HG03039 (cell line): ENCODE measurements around the gene AKAP6.
"Not testable (repeated sequence)": the region's sequence is repeated elsewhere in the genome, so short reads cannot be mapped to it uniquely, and the experiment has no call there.

Experiments
- ATAC-seq: cut with Tn5 transposase; IDR thresholded peaks from one replicate; pipeline ENCODE4 v1.9.1; 2021; ENCODE audit warnings: mild to moderate bottlenecking, moderate library complexity; ENCODE audit not compliant: unreplicated experiment

AKAP6 gene

GRCh38 chr14:32368107-32368506 is 39.0 kb downstream of the AKAP6 start:
- ATAC-seq = no peak

GRCh38 chr14:32370714-32371113 is 41.6 kb downstream of the AKAP6 start:
- ATAC-seq = no peak

- no peak for ATAC-seq
Observed at GRCh38 chr14:32372154-32372553, 43.1 kb downstream of the AKAP6 start.

- not testable (repeated sequence) for ATAC-seq
Observed at GRCh38 chr14:32373174-32373573, 44.1 kb downstream of the AKAP6 start.

GRCh38 chr14:32374155-32374554 is 45.1 kb downstream of the AKAP6 start:
- no peak for ATAC-seq

GRCh38 chr14:32375663-32376062 is 46.6 kb downstream of the AKAP6 start:
- no peak for ATAC-seq

- ATAC-seq = no peak
Observed at GRCh38 chr14:32377046-32377646, 48.0 kb downstream of the AKAP6 start.

- ATAC-seq = no peak
Observed at GRCh38 chr14:32378284-32378683, 49.2 kb downstream of the AKAP6 start.

GRCh38 chr14:32379447-32379846 is 50.3 kb downstream of the AKAP6 start:
- no peak for ATAC-seq

- ATAC-seq = no peak
Observed at GRCh38 chr14:32381869-32382268, 52.8 kb downstream of the AKAP6 start.

GRCh38 chr14:32382704-32383103 is 53.6 kb downstream of the AKAP6 start:
- ATAC-seq = no peak

- ATAC-seq = no peak
Observed at GRCh38 chr14:32383364-32384009, 54.4 kb downstream of the AKAP6 start.

GRCh38 chr14:32384464-32384863 is 55.4 kb downstream of the AKAP6 start:
- no peak for ATAC-seq

- ATAC-seq = not testable (repeated sequence)
Observed at GRCh38 chr14:32387295-32387694, 58.2 kb downstream of the AKAP6 start.

GRCh38 chr14:32393119-32393518 is 64.0 kb downstream of the AKAP6 start:
- no peak for ATAC-seq

GRCh38 chr14:32394038-32394437 is 64.9 kb downstream of the AKAP6 start:
- no peak for ATAC-seq

GRCh38 chr14:32396885-32397284 is 67.8 kb downstream of the AKAP6 start:
- no peak for ATAC-seq

GRCh38 chr14:32397861-32398640 is 69.0 kb downstream of the AKAP6 start:
- ATAC-seq = no peak

GRCh38 chr14:32399920-32400319 is 70.8 kb downstream of the AKAP6 start:
- no peak for ATAC-seq

GRCh38 chr14:32400480-32400879 is 71.4 kb downstream of the AKAP6 start:
- ATAC-seq = no peak

GRCh38 chr14:32403021-32403420 is 73.9 kb downstream of the AKAP6 start:
- ATAC-seq = no peak

GRCh38 chr14:32403688-32404087 is 74.6 kb downstream of the AKAP6 start:
- ATAC-seq = no peak
